ENCODE measurements around the gene ZNF683. TPM values are rescaled to one million over a fixed set of nuclear protein-coding genes. Genes with fewer than 3 reads are reported as not detected.

Gene ZNF683
- total and polyA plus RNA-seq, 4 donors: 0.17 to 0.55 (median 0.40) TPM; not detected in 1

- no peaks in the 10 kb centered on the region for H3K9me3 ChIP-seq (ENCODE audit: control insufficient read depth in 4 of 4, insufficient read depth in 3 of 4, low read length in 3 of 4)
- no peak for TF ChIP-seq CTCF (IDR thresholded peaks at IDR 0.05; ENCODE audit: control extremely low read depth, extremely low read depth)
- no peak for ATAC-seq (ENCODE audit: insufficient read depth, low FRiP score)
- no peak for DNase-seq
- no peak overlapping the region for H3K4me3 ChIP-seq
- H3K36me3 ChIP-seq (ENCODE audit: control insufficient read depth in 4 of 4, insufficient read depth in 4 of 4, low read length in 4 of 4): no peaks in the 10 kb centered on the region
- H3K27me3 ChIP-seq (ENCODE audit: control insufficient read depth in 3 of 3, insufficient read depth in 3 of 3, low read length in 2 of 3): no peaks in the 10 kb centered on the region
- H3K9ac ChIP-seq (ENCODE audit: insufficient read depth in 1 of 2, low read length in 2 of 2): no peak overlapping the region
- 80 to 93% methylated on average over 5 of the region's 5 CpGs for WGBS, 2 donors
- no peak overlapping the region for H3K27ac ChIP-seq (ENCODE audit: low read depth in 1 of 2, low read length in 1 of 2)
- no peaks in the 10 kb centered on the region for H3K4me1 ChIP-seq (ENCODE audit: control insufficient read depth in 5 of 5, insufficient read depth in 5 of 5, low read length in 5 of 5)
These were observed 511 bp downstream of the ZNF683 start for GRCh38 chr1:26372039-26372438.

GRCh38 chr1:26370591-26371382, 1.8 kb downstream of the ZNF683 start:
- ATAC-seq (ENCODE audit: insufficient read depth, low FRiP score) (no peak), DNase-seq (no peak)
- Histone ChIP-seq H3K4me1 (ENCODE audit: control insufficient read depth in 5 of 5, insufficient read depth in 5 of 5, low read length in 5 of 5) (no peaks in the 10 kb centered on the region), H3K9ac (ENCODE audit: insufficient read depth in 1 of 2, low read length in 2 of 2) (no peak overlapping the region), H3K36me3 (ENCODE audit: control insufficient read depth in 4 of 4, insufficient read depth in 4 of 4, low read length in 4 of 4) (no peaks in the 10 kb centered on the region), H3K9me3 (ENCODE audit: control insufficient read depth in 4 of 4, insufficient read depth in 3 of 4, low read length in 3 of 4) (no peaks in the 10 kb centered on the region), H3K4me3 (no peak overlapping the region), H3K27ac (ENCODE audit: low read depth in 1 of 2, low read length in 1 of 2) (no peak overlapping the region), H3K27me3 (ENCODE audit: control insufficient read depth in 3 of 3, insufficient read depth in 3 of 3, low read length in 2 of 3) (no peaks in the 10 kb centered on the region)
- TF ChIP-seq CTCF (IDR thresholded peaks at IDR 0.05; ENCODE audit: control extremely low read depth, extremely low read depth): no peak
- 49% methylated on average over 6 of the region's 6 CpGs for WGBS, 2 donors

GRCh38 chr1:26368486-26368885, 4.1 kb downstream of the ZNF683 start:
- no peaks in the 10 kb centered on the region for H3K36me3 ChIP-seq (ENCODE audit: control insufficient read depth in 4 of 4, insufficient read depth in 4 of 4, low read length in 4 of 4)
- H3K27me3 ChIP-seq (ENCODE audit: control insufficient read depth in 3 of 3, insufficient read depth in 3 of 3, low read length in 2 of 3): no peaks in the 10 kb centered on the region
- peaks cover 0 to 5% (median 0%) of the 10 kb centered on the region in 5 donors for H3K4me1 ChIP-seq (ENCODE audit: control insufficient read depth in 5 of 5, insufficient read depth in 5 of 5, low read length in 5 of 5)
- WGBS, 2 donors: 94 to 99% methylated on average over 3 of the region's 3 CpGs
- TF ChIP-seq CTCF (IDR thresholded peaks at IDR 0.05; ENCODE audit: control extremely low read depth, extremely low read depth): no peak
- no peak overlapping the region for H3K27ac ChIP-seq (ENCODE audit: low read depth in 1 of 2, low read length in 1 of 2)
- H3K4me3 ChIP-seq: no peak overlapping the region
- ATAC-seq (ENCODE audit: insufficient read depth, low FRiP score): no peak
- no peak for DNase-seq
- H3K9ac ChIP-seq (ENCODE audit: insufficient read depth in 1 of 2, low read length in 2 of 2): no peak overlapping the region
- H3K9me3 ChIP-seq (ENCODE audit: control insufficient read depth in 4 of 4, insufficient read depth in 3 of 4, low read length in 3 of 4): no peaks in the 10 kb centered on the region

All from lung (tissue), 12 donors.